GM18502 (cell line): ENCODE results near the gene FLYWCH2.
"Not testable (repeated sequence)": the region's sequence is repeated elsewhere in the genome, so short reads cannot be mapped to it uniquely, and the experiment has no call there.

Experiments
- ATAC-seq: cut with Tn5 transposase; IDR thresholded peaks from one replicate; pipeline ENCODE4 v1.9.1; 2021; ENCODE audit warnings: mild to moderate bottlenecking; ENCODE audit not compliant: unreplicated experiment, poor library complexity

Gene FLYWCH2

DNA sequence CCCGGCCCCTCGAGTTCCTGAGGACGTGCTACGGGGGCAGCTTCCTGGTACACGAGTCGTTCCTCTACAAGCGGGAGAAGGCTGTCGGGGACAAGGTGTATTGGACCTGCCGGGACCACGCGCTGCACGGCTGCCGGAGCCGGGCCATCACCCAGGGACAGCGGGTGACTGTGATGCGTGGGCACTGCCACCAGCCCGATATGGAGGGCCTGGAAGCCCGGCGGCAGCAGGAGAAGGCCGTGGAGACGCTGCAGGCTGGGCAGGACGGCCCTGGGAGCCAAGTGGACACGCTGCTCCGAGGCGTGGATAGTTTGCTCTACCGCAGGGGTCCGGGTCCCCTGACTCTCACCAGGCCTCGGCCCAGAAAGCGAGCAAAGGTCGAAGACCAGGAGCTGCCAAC lies 50.1 kb downstream of the FLYWCH2 start:
- no peak for ATAC-seq

DNA sequence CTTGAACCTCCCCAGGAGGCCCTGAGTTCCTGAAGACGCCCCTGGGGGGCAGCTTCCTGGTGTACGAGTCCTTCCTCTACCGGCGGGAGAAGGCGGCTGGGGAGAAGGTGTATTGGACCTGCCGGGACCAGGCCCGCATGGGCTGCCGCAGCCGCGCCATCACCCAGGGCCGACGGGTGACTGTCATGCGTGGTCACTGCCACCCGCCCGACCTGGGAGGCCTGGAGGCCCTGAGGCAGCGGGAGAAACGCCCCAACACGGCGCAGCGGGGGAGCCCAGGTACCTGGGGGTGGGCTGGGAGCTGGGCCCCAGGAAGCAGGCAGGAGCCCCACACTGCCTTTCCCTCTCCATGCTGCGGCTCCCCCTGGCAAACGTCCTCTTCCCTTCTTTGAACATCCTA lies 50.7 kb downstream of the FLYWCH2 start:
- no peak for ATAC-seq

DNA sequence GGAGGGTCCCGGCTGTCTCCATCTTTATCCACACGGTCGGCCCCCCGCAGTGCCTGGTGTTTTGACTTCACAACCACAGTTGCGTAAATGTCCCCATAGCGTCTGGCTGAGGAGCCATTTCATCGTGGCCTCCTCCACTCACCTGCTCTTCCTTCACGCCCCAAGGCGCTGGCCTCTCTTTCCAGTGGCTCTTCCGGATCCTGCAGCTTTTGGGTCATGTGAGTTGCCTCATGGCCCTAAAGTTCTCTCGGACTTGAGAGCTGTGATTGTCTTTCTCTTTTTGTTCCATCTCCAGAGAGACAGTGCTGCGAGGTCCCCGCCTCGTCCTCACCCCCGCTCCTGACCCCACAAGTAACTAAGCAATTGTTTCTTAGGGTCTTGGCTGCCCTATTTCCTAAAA lies 51.4 kb downstream of the FLYWCH2 start:
- ATAC-seq, result no peak

DNA sequence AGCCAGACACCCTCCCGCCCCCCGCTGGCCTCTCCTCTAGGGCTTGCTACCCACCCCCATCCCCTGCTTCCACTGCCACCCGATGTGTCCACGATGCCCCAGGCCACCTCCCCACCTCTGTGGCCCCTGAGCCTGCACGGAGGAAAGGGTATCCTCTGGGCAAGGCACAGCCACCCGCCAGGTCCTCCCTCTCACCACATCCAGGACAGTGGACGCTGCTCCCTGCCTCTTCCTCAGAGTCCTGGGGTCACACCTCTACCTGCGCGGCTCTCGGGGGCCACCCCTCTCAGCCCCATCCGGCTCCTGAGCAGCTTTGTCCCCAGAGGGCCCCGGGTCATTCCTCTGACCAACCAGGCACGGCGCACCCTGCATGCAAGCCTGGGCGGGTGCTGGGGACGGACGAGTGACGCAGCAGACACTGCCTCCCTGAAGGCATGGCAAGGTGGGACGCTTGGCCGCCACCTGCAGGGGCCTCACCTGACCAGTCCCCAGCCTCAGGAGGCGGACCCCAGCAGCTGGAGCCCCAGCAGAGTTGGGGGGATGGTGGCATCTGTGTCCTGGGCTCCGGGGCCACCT lies 53.5 kb downstream of the FLYWCH2 start:
- no peak for ATAC-seq

DNA sequence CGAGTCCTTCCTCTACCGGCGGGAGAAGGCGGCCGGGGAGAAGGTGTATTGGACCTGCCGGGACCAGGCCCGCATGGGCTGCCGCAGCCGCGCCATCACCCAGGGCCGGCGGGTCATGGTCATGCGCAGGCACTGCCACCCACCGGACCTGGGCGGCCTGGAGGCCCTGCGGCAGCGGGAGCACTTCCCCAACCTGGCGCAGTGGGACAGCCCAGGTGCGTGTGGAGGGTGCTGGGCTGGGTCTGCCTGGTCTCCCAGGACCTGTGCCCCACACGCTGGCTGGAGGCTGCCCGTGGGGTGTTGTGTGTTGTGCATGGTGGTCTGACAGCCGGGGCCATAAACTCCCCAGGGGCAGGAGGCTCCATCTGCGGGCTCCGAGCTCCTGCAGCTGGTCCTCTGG lies 54.2 kb downstream of the FLYWCH2 start:
- ATAC-seq, result no peak

DNA sequence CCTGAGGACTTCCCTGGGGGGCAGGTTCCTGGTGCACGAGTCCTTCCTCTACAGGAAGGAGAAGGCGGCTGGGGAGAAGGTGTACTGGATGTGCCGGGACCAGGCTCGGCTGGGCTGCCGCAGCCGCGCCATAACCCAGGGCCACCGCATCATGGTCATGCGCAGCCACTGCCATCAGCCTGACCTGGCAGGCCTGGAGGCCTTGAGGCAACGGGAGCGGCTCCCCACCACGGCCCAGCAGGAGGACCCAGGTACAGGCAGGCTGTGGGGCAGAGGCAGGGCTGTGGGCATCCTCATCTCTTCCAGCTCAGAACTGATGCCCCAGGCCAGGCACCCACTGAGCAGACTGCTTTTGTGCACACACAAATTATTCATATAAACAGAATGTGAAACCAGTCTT lies 55.2 kb downstream of the FLYWCH2 start:
- no peak for ATAC-seq

DNA sequence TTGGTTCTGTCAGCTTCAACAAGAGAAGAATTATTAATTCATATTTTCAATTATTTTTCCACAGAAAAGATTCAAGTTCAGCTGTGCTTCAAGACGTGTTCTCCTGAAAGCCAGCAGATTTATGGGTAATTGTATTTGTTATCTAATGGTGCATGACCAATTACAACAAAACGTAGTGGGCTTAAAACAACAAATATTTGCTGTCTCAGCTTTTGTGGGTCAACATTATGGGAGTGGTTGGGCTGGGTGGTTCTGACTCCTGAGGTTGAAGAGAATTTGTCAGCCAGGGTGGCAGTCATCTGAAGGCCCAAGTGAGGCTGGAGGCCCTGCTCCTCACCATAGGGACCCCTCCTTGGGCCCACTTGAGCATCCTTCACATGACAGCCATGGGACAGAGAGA lies 57.0 kb downstream of the FLYWCH2 start:
- ATAC-seq, result no peak

DNA sequence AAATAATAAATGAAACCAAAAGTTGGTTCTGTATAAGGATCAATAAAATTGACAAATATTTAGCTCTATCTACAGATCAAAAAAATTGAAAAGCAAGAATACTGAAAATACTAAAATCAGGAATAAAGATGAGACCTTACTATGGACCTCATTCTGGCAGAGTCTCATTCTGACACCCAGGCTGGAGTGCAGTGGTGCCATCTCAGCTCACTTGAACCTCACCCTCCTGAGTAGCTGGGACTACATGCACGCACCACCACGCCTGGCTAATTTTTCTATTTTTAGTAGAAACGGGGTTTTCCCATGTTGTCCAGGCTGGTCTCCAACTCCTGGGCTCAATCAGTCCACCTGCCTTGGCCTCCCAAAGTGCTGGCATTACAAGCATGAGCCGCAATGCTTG lies 59.0 kb downstream of the FLYWCH2 start:
- no peak for ATAC-seq

DNA sequence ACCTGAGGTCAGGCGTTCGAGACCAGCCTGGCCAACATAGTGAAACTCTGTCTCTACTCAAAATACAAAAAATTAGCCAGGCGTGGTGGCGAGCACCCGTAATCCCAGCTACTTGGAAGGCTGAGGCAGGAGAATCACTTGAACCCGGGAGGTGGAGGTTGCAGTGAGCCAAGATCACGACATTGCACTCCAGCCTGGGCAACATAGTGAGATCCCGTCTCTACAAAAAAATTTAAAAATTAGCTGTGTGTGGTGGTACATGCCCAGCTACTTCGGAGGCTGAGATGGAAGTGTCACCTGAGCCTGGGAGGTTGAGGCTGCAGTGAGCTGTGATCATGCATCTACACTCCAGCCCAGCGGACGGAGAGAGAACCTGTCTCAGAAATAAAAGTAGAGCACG lies 60.7 kb downstream of the FLYWCH2 start:
- ATAC-seq, result not testable (repeated sequence)

DNA sequence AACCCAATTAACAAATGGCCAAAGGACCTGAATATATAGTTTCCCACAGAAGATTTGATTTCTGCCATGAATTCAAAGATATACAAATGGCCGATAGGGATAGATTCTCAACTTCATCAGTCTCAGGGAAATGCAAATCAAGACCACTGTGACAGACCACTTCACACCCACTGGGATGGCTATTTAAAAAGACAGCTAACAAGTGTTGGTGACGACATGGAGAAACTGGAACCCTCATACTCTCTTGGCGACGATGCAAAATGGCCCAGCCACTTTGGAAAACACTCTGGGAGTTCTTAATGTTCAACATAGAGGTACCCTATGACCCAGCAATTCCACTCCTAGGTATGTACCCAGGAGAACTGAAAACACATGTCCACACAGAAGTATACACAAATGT lies 63.6 kb downstream of the FLYWCH2 start:
- no peak for ATAC-seq
